Activated CD8-positive, alpha-beta memory T cell treated with anti-CD3 and anti-CD28 coated beads for 4 hours (primary cell): Measurements from ENCODE around the gene RALGAPA1.
"Not testable (repeated sequence)": the region's sequence is repeated elsewhere in the genome, so short reads cannot be mapped to it uniquely, and the experiment has no call there.

Source experiments
- DNase-seq, 2 donors: peaks; one replicate each; pipeline ENCODE4 v3.0.0-alpha.2; 2020; ENCODE audit warnings: low read depth in 2 of 2

Gene RALGAPA1

DNA sequence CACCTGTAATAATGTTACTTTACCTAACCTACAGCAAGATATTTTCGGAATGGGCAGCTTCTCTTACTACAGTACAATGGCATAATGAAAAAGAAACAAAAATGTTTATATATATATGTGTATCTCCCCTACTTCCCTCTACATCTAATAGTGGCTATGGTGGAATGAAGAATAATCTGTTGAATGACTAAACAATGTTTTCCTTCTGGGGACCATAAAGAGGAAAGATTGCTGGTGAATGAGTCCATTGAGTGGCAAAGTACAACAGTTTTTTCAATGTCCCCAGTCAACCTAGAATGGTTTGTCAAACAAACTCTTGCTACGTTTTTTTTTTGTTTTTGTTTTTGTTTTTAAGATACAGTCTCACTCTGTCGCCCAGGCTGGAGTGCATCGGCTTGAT is 47.2 kb downstream of the RALGAPA1 start:
- no peak for DNase-seq

DNA sequence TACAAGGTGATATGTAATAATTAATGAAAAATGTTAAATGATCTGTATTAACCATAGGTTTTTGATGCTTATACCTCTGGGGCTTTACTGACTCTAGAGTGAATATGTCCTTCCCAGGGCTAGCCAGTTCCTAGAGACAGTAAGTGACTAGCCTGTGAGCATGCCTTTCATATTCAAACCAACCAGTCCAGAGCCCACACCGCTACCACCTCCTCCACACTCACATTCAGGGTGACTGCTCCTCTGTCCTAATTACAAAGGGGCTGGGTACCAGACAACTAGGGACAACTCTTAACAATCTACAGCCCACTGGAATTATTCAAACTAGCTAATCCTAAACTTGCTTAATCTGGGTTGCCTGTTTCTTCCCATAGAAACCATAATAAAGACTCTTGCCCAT is 49.0 kb downstream of the RALGAPA1 start:
- no peak for DNase-seq

DNA sequence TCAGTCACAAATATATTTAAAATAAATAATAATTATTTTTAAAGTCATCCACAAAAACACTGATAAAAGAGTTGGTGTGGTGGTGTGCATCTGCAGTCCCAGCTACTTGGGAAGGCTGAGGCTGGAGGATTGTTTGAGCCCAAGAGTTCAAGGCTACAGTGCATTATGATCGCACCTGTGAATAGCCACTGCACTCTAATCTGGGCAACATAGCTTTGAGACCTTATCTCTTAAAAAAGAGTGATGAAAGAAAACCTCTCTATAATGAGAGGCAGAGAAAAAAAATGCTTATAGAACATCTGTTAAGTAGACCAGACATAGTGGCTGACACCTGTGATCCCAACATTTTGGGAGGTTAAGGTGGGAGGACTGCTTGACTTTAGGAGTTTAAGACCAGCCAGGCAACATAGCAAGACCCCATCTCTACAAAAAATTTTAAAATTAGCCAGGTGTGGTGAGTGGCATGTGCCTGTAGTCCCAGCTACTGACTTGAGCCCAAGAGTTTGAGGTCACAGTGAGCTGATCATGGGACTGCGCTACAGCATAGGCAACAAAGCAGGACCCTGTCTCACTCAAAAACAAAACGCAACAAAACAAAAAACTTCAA is 50.5 kb downstream of the RALGAPA1 start:
- DNase-seq = no peak

DNA sequence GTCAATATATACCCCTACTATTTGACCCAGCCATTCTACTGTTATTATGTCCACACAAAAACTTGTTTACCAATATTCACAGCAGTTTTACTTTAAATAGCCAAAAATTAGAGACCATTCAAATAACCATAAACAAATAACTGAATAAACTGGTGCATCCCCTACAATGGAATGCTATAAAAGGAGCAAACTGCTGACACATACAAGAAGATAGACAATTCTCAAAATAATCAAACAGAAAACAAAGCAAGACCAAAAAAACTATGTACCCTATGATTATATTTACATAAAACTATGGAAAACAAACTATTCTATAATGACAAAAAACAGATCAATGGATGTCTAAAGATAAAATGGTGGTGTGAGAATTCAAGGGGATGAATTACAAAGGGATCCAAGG is 54.4 kb downstream of the RALGAPA1 start:
- no peak for DNase-seq

DNA sequence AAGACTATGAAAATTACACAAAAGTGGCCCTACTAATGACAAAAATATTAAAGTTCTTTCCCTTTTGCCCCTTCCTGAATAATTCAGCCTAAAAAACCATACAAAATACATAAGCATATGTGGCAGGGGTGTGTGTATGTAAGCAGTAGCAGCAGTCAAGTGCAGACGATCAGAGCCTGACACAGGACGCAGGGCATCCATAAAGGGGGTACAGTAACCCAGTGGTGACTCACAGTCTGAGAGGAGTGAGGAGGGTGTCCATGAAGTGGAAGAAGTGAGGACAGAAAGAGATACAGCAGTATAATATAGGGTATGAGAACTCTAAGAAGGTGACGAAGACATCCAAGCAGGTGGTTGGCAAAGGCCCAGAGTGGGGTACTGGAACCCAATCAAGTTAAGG is 56.7 kb downstream of the RALGAPA1 start:
- no peak for DNase-seq

DNA sequence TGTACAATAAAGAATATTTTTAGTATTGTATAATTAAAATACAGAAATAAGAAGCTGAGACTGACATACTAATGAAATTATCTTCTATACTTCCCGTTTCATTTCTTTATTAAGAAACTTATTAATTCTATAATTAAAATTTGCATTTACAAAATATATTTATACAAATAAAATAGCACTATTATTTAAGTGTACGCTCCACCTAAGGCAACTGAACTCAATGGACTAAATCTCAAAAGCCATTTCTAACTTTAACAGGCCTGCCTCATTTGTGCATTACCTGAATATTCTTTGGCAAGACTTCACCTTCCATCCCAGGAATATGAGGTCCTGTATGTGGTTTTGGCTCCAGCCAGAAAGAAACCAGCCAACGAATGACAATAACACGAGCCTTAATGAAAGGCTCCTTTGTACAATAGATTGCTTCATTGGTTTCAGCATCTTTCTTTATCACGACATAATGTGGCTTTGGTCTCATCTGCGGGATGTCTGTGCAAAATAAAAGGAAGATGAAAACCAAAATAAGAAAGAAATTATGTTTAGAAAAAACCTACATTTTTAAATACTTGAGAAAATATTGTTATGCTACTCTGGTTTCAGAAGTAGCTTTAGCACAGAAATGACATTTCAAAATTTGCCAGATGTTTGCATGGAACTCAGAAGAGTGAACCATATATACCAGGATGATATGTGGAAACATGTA is 58.7 kb downstream of the RALGAPA1 start:
- no peak for DNase-seq

DNA sequence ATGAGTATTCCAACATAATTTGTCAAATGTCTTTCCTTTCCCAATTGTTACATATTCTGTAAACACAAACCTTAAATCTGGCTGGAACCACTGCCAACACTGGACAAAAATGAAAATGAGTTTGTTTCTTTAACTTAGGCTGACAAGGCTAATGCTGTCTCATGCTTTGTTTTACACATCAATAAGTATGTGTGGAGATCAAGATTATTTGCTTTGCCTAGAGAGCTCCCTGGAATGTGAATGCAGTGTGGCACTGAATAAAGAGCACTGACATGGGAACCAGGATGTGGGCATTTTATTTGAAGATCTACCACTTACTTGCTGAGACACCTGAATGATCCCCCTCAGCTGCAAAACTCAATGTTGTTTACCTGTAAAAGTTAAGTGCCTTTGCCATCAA is 61.7 kb downstream of the RALGAPA1 start:
- DNase-seq = no peak

DNA sequence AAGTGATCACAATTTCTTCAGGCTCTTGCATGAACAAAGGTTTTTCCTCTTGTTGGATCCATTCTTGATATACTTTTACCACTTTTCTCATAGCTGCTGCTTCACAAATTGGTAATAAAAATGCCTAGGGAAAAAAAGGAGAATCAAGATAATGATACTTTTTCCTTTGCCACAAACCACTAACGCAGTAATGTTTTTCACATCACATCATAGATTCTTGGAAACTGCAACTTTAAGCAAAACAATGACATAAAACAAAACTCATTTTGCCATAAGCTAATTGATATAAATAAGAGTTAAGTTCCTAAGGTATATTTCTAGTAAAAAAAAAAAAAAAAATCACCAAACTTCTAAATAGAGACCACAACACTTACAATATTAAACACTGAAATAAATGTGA is 66.7 kb downstream of the RALGAPA1 start:
- no peak for DNase-seq

DNA sequence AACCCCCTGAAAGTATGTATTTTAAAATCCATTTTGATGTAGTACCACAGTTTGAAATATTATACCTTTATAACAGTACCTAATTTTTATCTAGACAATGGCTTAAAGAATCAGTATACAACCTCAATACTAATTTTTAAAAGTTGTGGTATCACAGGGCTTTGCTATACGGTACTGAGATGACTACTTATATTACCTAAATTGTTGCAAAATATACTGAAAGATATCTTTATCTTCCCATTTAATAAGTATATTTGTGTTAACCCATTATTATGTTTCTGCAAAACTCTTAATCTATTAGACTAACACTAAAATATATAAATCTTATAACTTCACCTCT is 67.1 kb downstream of the RALGAPA1 start:
- DNase-seq = no peak

DNA sequence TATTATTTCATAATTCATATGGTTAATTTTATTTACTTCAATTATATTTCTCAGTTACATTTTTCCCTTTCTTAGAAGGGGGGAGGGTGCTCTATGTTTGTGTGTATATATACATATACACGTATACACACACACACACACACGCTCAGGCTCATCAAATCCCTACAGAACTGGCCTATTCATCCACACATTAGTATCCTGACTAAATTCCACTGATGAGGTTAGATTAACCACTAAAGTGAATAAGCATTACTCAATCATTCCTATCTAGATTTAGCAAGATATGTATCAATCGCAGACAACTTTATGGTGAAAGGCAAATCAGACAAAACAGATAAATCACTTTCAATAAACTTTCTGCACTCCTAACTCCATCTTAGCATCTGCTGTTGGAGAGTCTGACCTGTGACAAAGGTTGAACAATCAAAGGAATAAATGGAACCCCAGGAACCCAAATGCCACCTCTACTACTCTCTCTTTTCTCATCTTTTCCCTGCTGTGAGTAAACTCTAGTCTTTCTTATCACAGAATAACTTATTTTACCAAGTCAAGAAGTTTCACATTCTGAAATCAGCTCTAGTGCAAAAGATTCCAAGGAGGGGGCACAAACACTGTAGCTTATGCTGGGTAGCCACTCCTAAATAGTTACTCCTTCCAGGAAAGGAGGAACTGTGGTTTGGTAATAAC is 67.6 kb downstream of the RALGAPA1 start:
- DNase-seq = no peak

DNA sequence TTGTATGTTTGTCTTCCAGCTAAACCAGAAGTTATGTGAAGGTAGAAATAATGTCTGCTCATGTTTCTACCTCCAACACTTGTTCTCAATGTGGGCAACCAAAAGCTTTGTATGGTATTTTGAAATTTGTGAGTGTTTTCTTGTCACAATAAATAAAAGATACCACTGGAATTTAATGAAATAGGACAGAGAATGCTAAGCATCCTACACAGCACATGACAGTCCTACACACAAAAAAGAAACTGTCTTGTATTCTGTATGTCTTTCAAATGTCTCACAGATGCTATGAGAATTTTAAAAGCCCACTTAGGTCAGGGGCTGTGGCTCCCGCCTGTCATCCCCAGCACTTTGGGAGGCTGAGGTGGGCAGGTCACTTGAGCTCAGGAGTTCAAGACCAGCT is 68.9 kb downstream of the RALGAPA1 start:
- no peak for DNase-seq

DNA sequence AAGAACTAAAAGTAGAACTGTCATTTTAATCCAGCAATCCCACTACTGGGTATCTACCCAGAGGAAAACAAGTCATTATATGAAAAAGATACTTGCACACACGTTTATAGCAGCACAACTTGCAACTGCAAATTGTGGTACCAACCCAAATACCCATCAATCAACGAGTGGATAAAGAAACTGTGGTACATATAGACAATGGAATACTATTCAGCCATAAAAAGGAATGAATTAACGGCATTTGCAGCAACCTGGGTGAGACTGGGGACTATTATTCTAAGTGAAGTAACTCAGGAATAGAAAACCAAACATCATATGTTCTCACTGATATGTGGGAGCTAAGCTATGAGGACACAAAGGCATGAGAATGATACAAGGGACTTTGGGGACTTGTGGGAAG is 73.9 kb downstream of the RALGAPA1 start:
- DNase-seq = not testable (repeated sequence)

DNA sequence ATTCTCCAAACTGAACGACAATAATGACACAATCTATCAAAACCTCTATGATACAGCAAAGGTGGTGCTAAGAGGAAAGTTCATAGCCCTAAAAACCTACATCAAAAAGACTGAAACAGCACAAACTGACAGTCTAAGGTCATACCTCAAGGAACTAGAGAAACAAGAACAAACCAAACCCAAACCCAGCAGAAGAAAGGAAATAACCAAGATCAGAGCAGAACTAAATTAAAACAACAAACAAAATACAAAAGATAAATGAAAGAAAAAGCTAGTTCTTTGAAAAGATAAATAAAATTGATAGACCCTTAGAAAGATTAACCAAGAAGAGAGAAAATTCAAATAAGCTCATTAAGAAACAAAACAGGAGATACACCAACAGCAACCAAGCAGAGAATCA is 75.6 kb downstream of the RALGAPA1 start:
- not testable (repeated sequence) for DNase-seq

DNA sequence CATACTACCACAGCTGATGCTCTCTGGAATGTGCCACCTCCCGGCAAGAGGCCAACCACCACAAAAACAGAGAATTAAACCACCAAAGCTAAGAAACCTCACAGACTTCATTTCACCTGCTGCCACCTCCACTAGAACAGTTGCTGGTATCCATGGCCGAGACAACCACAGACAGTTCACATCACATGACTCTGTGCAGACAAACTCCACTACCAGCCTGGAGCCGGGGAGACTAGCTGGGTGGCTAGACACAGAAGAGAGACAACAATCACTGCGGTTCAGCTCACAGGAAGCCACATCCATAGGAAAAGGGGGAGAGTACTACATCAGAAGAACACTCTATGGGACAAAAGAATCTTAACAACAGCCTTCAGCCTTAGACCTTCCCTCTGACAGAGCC is 78.2 kb downstream of the RALGAPA1 start:
- no peak for DNase-seq

DNA sequence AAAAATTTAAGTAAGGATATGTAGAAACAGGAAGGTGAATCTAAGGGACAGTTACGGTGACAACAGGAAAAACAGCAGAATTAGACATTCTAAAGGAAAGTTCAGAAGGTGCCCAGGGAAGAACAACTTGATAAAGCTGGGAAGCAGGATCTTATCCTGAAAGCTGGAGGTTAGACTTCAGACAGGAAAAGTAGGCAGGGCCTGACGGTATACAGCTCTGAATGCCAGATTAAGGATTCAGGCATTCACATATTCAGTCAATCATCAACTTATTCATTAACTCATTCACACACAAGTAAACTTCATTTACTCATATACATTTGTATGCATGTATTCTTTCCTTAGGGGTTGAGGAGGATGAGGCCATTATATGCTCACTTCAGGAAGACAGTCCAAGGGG is 81.3 kb downstream of the RALGAPA1 start:
- DNase-seq = no peak

DNA sequence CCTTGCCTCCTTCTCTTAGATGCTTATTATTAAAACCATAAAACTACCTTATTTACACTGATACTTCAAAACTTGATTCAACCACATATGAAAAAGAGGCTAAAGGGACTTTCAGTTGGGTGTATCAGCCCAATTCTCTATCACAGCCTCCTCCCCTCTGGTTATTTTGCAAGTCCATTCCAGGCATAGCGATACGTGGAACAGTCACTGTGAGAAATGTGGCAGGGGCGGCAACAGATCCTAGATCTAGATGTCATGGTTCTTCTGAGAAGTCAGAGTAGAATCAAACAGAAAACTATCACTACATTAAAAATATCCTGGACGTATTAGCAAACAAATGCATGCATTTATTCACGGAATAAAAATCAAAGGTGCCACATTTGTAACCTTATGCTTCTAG is 83.2 kb downstream of the RALGAPA1 start:
- DNase-seq = no peak

DNA sequence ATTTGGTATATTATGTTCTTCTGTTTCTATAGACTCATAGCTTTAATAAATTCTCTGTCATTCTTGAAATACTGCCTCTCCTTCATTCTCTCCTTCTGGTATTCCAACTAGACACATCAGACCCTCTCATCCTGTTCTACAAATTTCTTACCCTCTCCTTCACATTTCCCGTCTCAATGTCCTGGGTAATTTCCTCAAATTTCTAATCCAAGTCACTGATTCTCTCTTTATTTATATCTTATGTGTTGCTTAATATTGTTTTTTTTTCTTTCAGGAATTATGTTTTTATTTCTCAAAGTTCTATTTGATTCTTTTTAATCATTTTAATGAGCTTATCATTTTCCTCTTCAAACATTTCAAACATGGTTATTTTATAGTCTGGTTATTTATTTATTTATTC is 94.0 kb downstream of the RALGAPA1 start:
- no peak for DNase-seq

DNA sequence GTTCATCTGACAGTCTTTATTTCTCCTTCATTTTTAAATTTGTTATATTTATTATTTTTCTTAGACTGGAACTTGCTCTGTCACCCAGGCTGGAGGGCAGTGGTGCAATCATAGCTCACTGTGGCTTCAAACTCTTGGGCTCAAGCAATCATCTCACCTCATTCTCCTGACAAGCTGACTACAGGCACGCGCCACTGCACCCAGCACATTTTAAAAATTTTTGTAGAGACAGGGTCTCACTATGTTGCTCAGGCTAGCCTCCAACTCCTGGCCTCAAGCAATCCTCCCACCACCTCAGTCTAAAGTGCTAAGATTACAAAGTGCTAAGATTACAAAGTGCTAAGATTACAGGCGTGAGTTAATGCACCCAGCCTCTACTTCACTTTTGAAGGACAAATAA is 96.6 kb downstream of the RALGAPA1 start:
- no peak for DNase-seq

DNA sequence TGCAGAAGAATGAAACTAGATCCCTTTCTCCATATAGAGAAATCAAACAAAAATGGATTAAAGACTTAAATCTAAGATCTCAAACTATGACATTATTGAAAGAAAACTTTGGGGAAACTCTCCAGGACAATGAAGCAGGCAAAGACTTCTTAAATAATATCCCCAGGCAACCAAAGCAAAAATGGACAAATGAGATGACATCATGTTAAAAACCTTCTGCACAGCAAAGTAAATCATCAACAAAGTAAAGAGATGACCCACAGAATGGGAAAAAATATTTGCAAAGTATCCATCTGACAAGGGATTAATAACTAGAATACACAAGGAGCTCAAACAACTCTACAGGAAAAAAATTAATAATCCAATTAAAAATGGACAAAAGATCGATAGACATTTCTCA is 101.0 kb downstream of the RALGAPA1 start:
- DNase-seq = no peak

DNA sequence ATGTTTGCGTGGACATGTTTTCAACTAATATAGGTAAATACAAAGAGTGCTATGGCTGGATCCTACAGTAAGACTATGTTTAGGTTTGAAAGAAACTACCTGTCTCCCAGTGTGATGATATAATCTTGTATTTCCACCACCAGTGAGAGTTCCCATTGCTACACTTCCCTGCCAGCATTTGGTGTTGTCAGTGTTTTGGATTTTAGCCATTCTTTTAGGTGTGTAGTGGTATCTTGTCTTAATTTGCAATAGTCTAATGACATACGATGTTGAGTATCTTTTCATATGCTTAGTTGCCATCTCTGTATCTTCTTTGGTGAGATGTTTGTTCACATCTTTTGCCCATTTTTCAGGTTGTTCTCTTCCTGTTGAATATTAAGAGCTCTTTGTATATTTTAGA is 103.5 kb downstream of the RALGAPA1 start:
- DNase-seq = no peak

DNA sequence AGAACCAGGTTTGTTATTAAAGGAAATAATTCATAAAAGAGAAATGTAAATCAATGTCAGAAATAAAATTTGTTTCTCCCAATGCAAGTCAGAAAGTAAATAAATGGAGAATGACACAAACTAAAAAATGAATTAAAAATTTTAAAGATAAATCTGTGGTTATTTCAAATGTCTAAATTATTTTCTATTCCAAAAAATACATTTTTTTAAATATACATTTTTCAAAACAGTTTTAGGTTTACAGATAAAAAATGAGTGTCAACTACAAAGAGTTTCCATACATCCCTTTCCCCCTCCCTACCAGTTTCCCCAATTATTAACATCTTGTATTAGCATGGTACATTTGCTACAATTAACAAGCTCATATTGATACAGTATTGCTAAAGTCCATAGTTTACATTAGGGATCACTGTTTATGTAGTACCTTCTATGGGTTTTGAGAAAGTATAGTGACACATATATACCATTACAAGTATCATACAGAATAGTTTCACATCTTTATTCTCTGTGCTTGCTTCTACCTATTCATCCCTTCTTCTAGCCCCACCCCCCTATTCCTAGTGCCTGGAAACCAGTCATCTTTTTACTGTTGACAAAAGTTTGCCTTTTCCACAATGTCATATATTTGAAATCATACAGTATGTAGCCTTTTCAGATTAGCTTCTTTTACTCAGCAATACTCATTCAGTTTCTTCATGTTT is 104.2 kb downstream of the RALGAPA1 start:
- no peak for DNase-seq

DNA sequence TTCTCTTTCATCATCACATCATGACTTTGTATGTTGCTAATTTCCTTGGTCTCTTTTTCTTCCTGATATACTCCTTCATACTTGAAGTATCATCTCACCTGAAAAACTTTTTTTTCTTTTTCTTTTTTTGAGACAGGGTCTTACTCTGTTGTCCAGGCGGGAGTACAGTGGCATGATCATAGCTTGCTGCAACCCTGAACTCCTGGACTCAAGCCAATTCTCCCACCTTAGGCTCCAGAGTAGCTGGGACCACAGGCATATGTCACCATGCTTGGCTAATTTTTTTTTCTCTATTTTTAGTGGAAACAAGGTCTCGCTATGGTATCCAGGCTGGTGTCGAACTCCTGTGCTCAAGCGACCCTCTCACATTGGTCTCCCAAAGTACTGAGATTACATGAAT is 107.6 kb downstream of the RALGAPA1 start:
- DNase-seq = no peak
